K562 (cell line): Measurements from ENCODE around the gene STOX1. TPM values are rescaled to one million over a fixed set of nuclear protein-coding genes. Genes with fewer than 3 reads are reported as not detected.

ENCODE experiments used
- ETV1 ChIP-seq: fragments of 450-650 bp; conservative IDR thresholded peaks from 2 replicates; pipeline ENCODE4 v1.6.1; 2016; ENCODE audit warnings: missing genetic modification characterization, control low read depth, low read depth, missing compliant biosample characterization
- MEF2A ChIP-seq: IDR thresholded peaks from 2 replicates; pipeline ENCODE4 v1.6.1; 2011; ENCODE audit warnings: low read depth, mild to moderate bottlenecking, low read length, moderate library complexity; ENCODE audit not compliant: control insufficient read depth
- PHB ChIP-seq: fragments of 250-450 bp; sonication (Bioruptor Pico); IDR thresholded peaks from 2 replicates; pipeline ENCODE4 v1.5.0; 2021
- RBBP5 ChIP-seq: fragments of 200-600 bp; sonication (generic); IDR thresholded peaks from 2 replicates; pipeline ENCODE4 v1.6.1; 2012; ENCODE audit warnings: borderline replicate concordance, mild to moderate bottlenecking, low read length, control low read depth, inconsistent platforms; ENCODE audit not compliant: insufficient read depth, poor library complexity, severe bottlenecking
- RBM34 ChIP-seq: fragments of 200-400 bp; formaldehyde crosslinking; IDR thresholded peaks from 2 replicates; pipeline ENCODE4 v1.6.1; 2018; ENCODE audit warnings: low read length, borderline replicate concordance; ENCODE audit not compliant: insufficient read depth
- TSC22D4 ChIP-seq: fragments of 450-650 bp; IDR thresholded peaks from 2 replicates; pipeline ENCODE4 v1.6.1; 2016; ENCODE audit warnings: missing genetic modification characterization, missing biosample characterization, control low read depth
- ZBED1 ChIP-seq: IDR thresholded peaks from 2 replicates; pipeline ENCODE4 v1.6.1; 2014
- ZNF444 ChIP-seq: fragments of 250-450 bp; sonication (Bioruptor Pico); IDR thresholded peaks from 2 replicates; pipeline ENCODE4 v1.4.0; 2020; ENCODE audit warnings: mild to moderate bottlenecking, moderate library complexity
- polyA plus RNA-seq, 8 experiments: library from polyadenylated mRNA; depleted of rRNA in 4 of 8; stranded (reverse) in 5 of 8; unstranded in 3 of 8; fragments of >200 nt; fragmentation: Nextera tagmentation in 2 of 8; fragmentation: Illumina TruSeq in 1 of 8; extraction: Ambion mirVana in 2 of 8; extraction: Trizol in 1 of 8; gene quantifications; 2 replicates each; pipeline versions ENCODE4 v1.2.1 to v1.2.3, GENCODE V29; 2011 to 2014; ENCODE audit warnings: inconsistent platforms in 1 of 8, missing spikeins in 1 of 8
- total RNA-seq, 7 experiments: library from RNA; depleted of rRNA in 6 of 7; stranded (reverse); fragments of >200 nt in 6 of 7; fragmentation: Illumina TruSeq in 2 of 7; extraction: Trizol in 2 of 7; gene quantifications; 2 replicates each; pipeline versions ENCODE4 v1.2.1 to v1.2.3, GENCODE V29; 2011 to 2021; ENCODE audit warnings: low replicate concordance in 1 of 7
- TF ChIP-seq, protein P1 (sequence below): fragments of 450-650 bp; IDR thresholded peaks from 2 replicates; pipeline ENCODE4 v1.6.1; 2016; ENCODE audit warnings: mild to moderate bottlenecking, moderate library complexity
- TF ChIP-seq, protein P2 (sequence below): fragments of 450-650 bp; IDR thresholded peaks from 2 replicates; pipeline ENCODE4 v1.6.1; 2017; ENCODE audit warnings: antibody characterized with exemption
- TF ChIP-seq, protein P3 (sequence below): fragments of 250-450 bp; sonication (Bioruptor Pico); IDR thresholded peaks from 2 replicates; pipeline ENCODE4 v1.5.0; 2020; ENCODE audit warnings: mild to moderate bottlenecking, borderline replicate concordance

Gene STOX1
- total and polyA plus RNA-seq, 9 of the 15 experiments (the other 6 are each of a cell fraction or from before 2014, with no cell fraction given): 0.09 to 0.87 (median 0.29) TPM

DNA sequence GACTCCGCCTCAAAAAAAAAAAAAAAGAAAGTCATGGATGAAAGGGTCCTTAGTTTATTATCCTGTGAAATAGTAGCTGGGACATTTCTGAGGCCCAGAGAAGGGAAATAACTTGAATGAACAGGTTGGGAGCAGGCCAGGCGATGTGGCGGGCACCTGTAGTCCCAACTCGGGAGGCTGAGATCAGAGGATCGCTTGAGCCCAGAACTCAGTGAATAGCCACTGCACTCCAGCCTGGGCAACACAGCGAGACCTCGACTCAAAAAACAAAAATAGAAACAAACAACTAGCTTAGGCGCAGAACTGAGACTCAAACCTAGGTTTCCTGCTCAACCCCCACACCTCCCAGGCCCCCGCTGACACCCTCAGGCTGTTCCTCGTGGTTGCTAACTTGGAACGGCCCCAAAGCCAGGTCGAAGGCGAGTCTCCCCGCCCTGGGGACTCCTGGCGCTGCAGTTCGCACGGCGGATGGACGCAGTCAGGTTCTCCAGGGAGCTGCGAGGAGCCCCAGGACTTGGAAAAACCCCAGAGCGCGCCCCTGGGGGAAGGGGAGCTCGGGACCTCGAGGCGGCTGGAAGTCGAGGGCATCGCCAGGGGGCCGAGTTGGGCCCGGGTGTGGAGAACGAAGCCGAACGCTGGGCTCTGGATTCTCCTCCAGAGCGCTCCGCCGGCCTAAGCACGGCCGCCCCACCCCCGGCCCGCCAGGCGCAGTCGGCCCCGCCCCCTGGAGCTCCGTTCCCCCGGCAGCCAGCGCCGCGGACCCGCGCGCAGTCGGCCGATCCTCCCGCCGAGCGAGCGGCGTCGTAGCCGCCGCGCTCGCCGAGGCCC lies at the start of gene STOX1 (continued):
- TF ChIP-seq PHB (CRISPR knock-in tag) (peak; percentile 92; the same call in 1 of the 2 replicates), MEF2A (no peak), ZNF444 (CRISPR knock-in tag) (no peak), RBBP5 (no peak), RBM34 (no peak), ETV1 (tag) (no peak), ZBED1 (no peak), TSC22D4 (tag) (no peak)
- TF ChIP-seq, protein P1, sequence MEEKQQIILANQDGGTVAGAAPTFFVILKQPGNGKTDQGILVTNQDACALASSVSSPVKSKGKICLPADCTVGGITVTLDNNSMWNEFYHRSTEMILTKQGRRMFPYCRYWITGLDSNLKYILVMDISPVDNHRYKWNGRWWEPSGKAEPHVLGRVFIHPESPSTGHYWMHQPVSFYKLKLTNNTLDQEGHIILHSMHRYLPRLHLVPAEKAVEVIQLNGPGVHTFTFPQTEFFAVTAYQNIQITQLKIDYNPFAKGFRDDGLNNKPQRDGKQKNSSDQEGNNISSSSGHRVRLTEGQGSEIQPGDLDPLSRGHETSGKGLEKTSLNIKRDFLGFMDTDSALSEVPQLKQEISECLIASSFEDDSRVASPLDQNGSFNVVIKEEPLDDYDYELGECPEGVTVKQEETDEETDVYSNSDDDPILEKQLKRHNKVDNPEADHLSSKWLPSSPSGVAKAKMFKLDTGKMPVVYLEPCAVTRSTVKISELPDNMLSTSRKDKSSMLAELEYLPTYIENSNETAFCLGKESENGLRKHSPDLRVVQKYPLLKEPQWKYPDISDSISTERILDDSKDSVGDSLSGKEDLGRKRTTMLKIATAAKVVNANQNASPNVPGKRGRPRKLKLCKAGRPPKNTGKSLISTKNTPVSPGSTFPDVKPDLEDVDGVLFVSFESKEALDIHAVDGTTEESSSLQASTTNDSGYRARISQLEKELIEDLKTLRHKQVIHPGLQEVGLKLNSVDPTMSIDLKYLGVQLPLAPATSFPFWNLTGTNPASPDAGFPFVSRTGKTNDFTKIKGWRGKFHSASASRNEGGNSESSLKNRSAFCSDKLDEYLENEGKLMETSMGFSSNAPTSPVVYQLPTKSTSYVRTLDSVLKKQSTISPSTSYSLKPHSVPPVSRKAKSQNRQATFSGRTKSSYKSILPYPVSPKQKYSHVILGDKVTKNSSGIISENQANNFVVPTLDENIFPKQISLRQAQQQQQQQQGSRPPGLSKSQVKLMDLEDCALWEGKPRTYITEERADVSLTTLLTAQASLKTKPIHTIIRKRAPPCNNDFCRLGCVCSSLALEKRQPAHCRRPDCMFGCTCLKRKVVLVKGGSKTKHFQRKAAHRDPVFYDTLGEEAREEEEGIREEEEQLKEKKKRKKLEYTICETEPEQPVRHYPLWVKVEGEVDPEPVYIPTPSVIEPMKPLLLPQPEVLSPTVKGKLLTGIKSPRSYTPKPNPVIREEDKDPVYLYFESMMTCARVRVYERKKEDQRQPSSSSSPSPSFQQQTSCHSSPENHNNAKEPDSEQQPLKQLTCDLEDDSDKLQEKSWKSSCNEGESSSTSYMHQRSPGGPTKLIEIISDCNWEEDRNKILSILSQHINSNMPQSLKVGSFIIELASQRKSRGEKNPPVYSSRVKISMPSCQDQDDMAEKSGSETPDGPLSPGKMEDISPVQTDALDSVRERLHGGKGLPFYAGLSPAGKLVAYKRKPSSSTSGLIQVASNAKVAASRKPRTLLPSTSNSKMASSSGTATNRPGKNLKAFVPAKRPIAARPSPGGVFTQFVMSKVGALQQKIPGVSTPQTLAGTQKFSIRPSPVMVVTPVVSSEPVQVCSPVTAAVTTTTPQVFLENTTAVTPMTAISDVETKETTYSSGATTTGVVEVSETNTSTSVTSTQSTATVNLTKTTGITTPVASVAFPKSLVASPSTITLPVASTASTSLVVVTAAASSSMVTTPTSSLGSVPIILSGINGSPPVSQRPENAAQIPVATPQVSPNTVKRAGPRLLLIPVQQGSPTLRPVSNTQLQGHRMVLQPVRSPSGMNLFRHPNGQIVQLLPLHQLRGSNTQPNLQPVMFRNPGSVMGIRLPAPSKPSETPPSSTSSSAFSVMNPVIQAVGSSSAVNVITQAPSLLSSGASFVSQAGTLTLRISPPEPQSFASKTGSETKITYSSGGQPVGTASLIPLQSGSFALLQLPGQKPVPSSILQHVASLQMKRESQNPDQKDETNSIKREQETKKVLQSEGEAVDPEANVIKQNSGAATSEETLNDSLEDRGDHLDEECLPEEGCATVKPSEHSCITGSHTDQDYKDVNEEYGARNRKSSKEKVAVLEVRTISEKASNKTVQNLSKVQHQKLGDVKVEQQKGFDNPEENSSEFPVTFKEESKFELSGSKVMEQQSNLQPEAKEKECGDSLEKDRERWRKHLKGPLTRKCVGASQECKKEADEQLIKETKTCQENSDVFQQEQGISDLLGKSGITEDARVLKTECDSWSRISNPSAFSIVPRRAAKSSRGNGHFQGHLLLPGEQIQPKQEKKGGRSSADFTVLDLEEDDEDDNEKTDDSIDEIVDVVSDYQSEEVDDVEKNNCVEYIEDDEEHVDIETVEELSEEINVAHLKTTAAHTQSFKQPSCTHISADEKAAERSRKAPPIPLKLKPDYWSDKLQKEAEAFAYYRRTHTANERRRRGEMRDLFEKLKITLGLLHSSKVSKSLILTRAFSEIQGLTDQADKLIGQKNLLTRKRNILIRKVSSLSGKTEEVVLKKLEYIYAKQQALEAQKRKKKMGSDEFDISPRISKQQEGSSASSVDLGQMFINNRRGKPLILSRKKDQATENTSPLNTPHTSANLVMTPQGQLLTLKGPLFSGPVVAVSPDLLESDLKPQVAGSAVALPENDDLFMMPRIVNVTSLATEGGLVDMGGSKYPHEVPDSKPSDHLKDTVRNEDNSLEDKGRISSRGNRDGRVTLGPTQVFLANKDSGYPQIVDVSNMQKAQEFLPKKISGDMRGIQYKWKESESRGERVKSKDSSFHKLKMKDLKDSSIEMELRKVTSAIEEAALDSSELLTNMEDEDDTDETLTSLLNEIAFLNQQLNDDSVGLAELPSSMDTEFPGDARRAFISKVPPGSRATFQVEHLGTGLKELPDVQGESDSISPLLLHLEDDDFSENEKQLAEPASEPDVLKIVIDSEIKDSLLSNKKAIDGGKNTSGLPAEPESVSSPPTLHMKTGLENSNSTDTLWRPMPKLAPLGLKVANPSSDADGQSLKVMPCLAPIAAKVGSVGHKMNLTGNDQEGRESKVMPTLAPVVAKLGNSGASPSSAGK: peak; percentile 86
- TF ChIP-seq, protein P2, sequence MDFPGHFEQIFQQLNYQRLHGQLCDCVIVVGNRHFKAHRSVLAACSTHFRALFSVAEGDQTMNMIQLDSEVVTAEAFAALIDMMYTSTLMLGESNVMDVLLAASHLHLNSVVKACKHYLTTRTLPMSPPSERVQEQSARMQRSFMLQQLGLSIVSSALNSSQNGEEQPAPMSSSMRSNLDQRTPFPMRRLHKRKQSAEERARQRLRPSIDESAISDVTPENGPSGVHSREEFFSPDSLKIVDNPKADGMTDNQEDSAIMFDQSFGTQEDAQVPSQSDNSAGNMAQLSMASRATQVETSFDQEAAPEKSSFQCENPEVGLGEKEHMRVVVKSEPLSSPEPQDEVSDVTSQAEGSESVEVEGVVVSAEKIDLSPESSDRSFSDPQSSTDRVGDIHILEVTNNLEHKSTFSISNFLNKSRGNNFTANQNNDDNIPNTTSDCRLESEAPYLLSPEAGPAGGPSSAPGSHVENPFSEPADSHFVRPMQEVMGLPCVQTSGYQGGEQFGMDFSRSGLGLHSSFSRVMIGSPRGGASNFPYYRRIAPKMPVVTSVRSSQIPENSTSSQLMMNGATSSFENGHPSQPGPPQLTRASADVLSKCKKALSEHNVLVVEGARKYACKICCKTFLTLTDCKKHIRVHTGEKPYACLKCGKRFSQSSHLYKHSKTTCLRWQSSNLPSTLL: 0 out of 2 replicates have a peak, but pooled peaks have one; percentile 24
- TF ChIP-seq, protein P3, sequence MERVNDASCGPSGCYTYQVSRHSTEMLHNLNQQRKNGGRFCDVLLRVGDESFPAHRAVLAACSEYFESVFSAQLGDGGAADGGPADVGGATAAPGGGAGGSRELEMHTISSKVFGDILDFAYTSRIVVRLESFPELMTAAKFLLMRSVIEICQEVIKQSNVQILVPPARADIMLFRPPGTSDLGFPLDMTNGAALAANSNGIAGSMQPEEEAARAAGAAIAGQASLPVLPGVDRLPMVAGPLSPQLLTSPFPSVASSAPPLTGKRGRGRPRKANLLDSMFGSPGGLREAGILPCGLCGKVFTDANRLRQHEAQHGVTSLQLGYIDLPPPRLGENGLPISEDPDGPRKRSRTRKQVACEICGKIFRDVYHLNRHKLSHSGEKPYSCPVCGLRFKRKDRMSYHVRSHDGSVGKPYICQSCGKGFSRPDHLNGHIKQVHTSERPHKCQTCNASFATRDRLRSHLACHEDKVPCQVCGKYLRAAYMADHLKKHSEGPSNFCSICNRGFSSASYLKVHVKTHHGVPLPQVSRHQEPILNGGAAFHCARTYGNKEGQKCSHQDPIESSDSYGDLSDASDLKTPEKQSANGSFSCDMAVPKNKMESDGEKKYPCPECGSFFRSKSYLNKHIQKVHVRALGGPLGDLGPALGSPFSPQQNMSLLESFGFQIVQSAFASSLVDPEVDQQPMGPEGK: no peak
